SHP77 (cell line): Measurements from ENCODE around the gene B3GNT4.
A peak's percentile ranks its signal among the peaks of the same experiment; 100 is the strongest.
"Not testable (repeated sequence)": the region's sequence is repeated elsewhere in the genome, so short reads cannot be mapped to it uniquely, and the experiment has no call there.

Source experiments
- DNase-seq, 2 experiments: peaks; one replicate each; lab custom pipeline; 2025; lab: John Stamatoyannopoulos, UW

Gene B3GNT4

DNA sequence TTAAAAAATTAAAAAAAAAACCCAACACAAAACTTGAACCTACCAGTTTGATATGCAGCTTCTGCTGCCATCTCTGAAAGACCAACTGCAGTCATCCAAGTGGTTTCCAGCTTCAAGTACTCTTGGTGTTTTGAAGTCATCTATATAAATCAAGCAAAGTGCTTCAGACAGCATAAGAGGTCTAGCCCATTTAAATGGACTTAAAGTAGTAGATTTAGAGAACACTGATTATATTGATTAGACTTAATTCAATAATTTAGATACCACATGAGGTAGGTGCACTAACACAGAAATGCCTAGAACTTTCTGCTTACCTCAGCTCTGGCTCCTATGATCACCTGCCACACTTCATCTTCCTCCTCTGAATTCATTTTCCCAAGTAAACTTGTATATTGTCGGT lies 12.9 kb downstream of the B3GNT4 start:
- DNase-seq, result no peak

DNA sequence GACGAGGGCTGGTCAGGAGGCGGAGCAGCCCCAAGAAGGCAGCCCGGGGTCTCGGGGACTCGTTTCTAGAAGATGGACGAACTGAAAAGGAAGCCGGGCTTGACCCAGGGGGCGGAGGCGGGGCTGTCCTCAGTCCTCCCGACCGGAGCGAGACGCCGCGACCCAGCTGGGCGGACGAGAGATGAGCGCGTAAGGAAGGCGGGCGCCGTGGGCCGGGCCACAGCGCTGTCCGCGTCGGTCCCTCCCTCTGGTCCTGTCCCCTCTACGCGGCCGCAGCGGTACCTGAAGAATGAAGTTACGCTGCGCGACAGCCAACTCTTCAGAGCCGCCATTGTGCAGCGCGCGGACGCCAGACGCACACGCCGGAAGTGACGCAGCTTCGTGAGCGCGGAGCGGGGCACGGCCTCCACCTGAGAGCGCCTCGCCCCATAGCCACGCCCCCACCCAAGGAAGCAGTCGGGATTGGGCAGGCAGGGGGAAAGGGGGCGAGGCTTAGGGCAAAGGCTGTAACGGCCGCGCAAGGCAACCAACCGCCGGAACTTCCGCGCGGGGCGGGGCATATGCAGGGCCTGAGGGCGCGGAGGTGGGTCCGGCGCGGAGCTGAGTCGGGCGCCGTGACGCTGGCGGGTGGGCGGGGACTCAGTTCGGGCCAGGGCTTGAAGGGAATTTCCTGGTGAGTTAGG lies 22.3 kb downstream of the B3GNT4 start, which contains the start of gene DIABLO:
Gene DIABLO (minus strand): TSS at position 370 of the 683 bp plus-strand sequence. CDS start 38 bp downstream, at position 332.
- peak; percentile 99 to 100 for DNase-seq

DNA sequence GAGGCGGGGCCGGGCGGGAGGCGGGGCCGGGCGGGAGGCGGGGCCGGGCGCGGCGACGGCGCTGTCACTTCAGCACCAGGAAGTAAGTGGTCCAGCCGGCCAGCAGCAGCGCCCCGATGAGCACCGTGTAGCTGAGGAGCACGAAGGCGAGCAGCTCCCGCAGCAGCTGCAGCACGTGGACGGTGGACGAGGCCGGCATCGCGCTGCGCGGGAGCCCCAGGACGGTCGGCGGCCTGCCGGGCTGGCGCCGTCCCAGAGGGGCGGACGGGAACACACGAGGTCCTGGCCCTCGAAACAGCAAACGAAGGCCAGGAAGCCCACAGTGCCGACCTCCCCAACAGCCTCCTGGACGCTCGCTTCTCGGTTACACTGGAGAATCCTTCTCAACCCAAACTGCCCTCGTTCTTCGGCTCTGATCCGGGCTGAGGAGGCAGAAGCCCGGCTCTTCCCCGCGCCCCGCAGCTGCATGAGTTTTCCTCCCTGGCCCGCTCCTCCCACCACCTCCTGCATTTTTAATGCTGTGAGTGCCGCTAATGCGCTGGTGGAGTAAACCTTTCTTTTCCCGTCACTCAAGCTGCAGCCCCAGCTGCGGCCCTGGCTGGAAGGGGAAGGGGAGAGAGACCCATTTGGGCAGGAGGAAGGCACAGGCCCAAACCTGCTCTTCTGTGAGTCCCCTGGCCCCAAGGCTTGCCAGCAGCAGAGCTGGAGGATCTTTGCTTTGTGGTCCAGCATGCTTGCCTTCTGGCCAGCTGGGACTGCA lies 23.0 kb downstream of the B3GNT4 start:
- peak in 1 of 2 experiments; percentile 56 for DNase-seq

DNA sequence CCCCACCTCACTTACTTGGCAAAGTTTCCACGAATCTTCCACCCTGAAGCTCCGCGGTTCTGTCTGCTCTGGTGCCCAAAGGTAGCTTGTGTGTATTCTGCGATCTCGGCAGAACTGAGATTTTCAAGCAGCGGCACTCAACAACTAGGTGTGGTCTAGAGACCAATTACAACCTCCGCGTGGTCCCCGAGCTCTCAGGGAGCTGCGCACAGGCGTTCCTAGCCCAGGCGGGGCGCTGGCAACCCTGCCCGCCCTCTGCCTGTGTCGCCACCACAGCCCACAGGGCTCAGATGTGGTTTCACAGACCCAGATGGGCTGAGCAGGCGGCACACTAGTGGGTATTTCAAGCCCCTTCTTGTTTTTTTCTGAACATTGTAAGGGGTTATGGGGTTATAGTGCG lies 23.8 kb downstream of the B3GNT4 start:
- peak in 1 of 2 experiments; percentile 30 for DNase-seq

DNA sequence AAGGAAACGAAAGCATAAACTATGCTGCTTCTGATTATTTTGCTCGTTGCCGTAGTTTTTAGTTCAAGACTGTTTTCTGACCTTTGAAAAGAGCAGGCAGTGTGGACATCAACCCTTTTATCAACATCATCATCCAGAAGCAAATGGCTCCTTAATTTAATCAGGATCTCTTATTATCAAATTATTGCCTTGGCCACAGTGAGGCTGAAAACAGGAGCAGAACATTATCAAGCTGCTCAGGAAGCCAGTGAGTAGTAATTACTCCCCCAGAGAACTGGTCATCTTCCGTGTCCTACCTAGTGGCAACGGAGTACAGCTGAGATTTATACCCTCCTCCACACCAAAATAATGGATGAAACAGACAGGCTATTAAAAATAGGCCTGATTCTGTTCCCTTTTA lies 24.6 kb downstream of the B3GNT4 start:
- DNase-seq, result no peak

DNA sequence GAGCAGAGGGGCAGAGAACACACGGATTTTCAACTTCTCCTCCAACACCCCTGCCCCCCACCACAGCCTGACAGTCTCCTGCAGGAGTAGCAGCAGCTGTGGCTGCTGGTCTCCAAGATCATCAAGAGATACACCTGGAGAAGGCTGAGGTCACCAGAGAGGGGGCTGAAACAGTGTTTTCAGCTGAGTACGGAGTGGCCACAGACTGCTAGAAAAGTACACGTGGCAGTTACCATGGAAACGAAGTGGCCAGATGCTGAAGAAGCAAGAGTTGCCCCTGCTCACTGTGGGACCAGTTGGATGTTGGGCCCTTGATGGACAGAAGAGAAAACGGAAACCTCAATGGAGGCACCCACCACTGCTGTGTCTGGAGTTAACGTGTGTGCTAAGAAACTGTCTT lies 27.3 kb downstream of the B3GNT4 start:
- no peak for DNase-seq

DNA sequence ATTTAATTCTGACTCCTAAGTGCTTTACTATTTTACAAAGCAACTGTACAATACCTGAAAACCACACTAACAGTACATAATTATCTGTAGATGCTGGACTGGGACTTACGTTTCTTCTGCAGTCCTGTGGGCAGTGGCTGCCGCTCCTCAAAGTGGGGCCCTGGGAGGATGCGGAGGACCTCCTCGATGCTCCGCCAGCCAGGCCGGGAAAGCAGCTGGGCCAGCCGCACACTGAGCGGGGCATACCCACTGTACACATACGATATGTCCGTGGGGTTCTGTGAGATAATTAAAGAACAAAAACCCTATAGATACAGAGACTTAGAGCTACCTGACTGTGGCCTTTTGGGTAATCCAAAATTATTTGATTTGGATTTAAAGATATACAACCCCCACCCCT lies 29.2 kb downstream of the B3GNT4 start:
- DNase-seq, result no peak

DNA sequence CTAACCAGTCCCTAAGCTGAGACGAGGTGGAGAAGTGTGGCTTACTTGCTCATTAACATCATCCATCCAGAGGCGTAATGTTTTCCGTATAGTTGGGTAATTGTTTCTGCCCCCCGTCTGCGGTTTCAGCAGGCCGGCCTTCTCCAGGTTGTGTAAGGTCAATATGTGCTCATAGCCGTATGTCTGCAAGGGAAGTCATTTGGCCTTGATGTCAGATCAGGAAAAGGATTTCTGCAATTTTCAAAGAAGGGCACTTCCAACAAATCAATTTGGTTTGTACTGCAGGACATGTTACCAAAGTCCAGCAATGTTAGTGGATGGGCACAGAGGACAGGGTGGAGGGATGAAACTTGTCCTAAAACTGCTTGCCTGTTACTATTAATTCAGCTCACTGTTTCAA lies 32.2 kb downstream of the B3GNT4 start:
- no peak for DNase-seq

DNA sequence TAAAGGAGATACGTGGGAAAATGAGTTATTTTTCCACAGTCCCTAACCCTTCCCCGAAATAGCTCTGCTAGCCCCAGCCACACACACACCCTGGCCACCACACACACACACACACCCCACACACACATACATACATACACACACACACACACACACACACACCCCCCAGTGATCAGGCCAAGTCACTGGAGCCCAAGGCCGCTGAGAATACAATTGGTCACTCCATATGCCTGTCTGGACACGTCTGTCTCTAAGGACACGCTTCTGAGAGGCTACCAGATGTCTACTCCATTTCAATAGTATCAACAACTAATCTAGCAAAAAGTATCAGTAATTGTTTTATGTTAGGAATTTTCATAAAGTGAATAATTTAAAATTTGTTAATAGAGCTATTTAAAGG lies 35.4 kb downstream of the B3GNT4 start:
- no peak for DNase-seq

DNA sequence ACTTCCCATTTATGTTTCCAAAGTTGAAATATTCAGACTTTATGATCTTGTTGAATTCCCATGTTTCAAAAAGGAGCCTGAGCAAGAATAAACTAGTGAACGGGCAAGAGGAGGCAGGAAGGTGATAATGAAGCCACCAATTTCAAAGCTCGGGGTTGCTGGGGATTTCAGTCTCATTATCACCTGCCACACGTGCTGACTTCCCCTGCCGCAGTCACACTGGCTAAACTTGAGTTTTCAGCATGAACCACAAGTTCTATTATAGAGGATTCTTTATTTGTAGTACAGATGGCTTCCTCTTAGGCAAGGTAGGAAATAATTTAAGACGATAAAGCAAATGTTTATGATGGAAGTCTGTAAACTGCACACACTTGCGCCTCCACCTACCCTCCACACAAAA lies 40.5 kb downstream of the B3GNT4 start:
- no peak for DNase-seq

DNA sequence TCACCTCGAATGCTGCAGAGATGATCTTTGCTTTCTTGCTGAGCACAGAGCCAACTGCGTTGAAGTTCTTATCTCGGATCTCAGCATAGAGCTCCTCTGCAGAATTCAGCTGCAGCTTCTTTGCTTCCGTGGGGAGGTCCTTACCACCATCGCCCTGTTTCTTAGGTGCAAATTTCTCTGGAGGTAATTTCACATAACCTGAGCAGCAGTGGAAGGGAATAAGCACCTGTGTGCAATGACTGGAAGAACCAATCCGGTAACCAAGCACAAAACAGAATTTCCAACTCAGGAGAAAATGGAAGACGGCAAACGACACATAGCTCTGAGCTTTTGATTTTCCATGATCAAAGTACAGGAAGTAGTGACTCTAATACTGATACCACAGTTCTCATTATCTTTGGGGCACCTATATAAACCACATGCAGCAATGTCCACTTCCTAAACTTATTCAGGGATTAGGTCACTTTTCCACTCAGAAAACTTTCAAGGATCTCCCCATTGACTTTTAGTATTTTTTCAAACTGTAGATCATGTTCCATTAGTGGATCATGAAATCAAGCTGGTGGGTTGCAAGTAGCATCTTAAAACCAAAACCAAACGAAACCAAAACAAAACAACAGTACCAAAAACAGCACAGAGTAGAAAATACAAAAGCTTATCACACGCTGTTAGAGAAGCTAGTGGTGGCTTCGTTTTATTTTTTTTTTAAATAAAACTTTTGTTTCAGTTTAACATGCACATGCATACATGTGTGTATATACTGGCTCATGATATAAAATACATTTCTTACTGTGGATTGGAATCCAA lies 41.3 kb downstream of the B3GNT4 start:
- no peak for DNase-seq

DNA sequence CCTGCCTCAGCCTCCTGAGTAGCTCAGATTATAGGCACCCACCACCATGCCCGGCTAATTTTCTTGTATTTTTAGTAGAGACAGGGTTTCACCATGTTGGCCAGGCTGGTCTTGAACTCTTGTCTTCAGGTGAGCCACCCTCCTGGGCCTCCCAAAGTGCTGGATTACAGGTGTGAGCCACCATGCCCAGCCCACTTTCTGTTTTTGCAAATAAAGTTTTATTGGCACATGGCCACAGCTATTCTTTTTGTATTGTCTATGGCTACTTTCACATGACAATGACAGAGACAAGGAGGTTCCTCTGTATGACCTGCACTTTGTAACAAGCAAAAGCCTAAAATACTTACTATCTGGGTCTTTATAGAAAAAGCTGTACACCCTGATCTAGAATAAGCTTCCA lies 42.0 kb downstream of the B3GNT4 start:
- no peak for DNase-seq

DNA sequence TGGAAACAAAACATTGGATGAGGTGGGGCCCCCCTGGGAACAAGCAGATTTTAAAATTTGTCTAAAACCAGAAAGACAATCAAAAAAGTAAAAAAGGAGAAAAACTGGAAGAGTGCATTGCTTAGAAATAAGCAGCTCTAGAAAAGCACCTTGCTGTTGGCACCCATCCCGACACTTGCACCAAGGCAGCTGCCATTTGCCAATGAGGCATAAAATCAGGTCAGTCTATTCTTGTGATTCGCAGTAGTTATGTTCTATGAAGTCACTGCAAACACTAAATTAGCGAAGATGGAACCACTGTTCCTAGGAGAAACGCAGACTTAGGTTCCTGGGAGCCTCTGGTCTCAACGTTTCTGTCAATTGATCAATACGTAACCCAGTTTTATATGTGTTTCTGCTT lies 46.5 kb downstream of the B3GNT4 start:
- peak in 1 of 2 experiments; percentile 27 for DNase-seq

DNA sequence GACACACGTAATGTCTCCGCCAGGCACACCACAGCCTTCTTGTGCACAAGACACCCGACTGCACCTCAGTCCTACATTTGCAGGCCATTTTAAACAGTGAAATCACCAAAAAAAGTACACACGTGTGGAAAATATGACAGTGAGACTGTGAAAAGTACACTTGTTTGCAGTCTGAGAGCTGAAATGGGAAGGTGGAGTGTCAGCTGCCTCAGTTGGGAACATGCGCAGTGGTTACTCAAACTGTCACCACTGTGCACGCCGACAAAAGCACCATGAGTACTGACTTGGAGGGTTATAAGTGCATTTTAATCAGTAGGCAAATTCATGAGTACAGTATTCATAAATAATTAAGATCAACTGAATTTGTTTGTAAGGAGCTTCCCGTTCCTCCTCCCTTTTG lies 47.0 kb downstream of the B3GNT4 start:
- no peak for DNase-seq

DNA sequence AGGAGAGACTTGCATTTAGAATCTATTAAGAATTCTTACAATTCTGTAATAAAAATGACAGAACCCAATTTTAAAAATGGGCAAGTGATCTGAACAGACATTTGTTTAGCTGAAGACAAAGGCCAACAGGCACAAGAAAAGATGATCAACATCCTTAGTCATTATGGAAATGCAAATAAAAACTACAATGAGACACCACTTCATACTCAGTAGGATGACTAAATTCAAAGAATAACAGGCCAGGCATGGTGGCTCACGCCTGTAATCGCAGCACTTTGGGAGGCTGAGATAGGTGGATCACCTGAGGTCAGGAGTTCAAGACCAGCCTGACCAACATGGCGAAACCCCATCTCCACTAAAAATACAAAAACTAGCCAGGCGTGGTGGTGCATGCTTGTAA lies 55.0 kb downstream of the B3GNT4 start:
- not testable (repeated sequence) for DNase-seq
